HG02884 (cell line): Measurements from ENCODE around the gene GSDMA.

Experiments
- ATAC-seq: cut with Tn5 transposase; IDR thresholded peaks from one replicate; pipeline ENCODE4 v1.9.1; 2021; ENCODE audit warnings: mild to moderate bottlenecking, moderate library complexity; ENCODE audit not compliant: unreplicated experiment

GSDMA gene

DNA sequence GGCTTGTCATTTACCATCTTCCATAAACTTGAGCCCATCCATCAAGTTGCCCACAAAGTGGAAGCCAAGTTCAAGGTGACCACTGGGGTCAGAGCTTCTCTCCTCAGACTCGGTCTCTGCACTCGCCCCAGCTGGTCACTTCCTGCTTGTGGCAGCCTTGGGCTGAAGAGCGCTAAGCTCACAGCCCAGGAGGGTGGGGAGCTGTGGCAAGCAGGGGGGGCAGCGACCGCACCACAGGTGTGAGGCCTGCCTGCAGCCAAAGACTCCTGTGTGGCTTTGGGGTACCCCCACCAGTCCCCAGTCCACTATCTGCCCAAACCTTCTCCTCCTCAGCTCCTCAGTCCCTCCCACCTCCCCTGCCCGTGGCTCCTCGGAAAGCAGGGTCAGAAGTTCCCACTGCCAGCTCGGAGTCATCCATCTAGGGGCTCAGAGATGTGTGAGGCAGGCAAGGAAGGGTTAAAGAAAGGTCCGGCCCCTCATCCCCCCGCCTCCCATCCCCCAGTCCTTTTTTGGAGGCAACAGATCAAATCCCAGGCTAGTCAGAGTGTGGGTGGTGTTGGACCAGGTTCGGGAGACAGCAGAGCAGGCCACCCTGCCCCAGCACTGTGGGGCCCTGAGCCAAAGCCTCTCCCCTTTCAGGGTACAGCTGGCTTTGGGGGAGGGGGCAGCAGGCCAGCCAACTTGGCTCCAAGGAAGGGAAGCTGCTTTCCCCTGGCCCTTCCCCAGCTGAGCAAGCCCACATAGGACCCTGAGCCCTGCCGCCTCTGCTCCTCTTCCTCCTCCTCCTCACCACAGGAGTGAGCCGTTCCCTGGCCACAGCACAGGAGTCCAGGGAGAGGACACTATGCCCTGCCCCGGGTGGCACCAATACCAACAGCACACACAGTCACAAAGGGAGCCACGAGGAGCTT is 55.7 kb downstream of the GSDMA start:
- no peak for ATAC-seq

DNA sequence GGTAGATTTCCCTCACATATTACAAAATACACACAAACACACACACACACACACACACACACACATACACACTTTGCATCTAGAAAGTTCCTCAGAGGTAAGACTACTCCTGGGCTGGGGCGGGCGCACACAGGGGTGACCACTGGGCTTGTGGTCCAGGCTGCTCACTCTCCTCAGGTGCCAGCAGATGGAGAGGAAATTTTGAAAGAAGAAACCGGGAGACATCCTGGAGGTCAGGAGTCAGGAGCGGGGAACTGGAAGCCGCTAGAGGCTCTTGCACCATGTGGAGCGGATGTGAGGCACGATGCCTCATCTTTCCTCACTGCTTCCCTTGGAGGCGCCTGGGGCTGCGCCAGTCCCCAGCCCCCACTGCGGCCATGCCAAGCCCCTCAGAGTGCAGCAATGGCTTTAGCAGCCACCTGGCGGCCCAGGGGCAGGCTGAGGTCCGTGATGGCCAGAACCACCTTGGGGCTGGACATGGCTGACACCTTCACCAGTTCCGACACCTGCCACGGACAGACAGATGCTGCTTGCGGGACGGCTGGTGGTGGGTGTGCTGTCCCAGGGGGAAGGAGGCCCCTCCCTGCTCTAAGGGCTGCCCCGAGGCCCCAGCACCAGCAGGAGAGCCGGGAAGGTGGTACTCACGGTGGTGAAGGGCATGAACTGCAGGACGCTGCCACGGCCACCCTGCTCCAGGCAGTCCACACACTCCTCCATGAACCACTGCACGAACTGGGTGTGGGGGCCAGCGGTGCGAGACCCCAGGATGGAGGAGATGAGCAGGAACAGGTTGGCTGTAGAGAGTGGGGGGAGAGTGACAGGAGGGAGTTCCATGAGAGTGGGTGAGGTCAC is 56.6 kb downstream of the GSDMA start:
- ATAC-seq, result no peak

DNA sequence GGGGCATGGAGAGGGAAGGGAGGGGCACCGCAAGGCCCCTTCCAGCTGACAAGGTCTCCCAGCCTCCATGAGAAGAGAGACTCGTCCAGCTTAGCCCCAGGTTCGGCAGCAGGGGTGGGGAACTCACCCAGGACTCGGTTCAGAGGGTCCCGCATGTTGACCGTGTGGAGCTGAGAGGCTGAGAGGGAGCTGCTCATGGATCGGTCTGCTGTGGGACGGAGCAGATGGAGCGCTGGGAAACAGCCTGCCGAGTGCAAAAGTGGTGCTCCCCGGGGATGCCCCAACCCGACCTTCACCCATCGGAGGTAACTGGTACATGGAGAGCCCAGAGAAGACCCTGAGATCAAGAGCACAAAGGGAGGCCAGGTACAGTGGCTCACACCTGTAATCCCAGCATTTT is 57.3 kb downstream of the GSDMA start:
- no peak for ATAC-seq

DNA sequence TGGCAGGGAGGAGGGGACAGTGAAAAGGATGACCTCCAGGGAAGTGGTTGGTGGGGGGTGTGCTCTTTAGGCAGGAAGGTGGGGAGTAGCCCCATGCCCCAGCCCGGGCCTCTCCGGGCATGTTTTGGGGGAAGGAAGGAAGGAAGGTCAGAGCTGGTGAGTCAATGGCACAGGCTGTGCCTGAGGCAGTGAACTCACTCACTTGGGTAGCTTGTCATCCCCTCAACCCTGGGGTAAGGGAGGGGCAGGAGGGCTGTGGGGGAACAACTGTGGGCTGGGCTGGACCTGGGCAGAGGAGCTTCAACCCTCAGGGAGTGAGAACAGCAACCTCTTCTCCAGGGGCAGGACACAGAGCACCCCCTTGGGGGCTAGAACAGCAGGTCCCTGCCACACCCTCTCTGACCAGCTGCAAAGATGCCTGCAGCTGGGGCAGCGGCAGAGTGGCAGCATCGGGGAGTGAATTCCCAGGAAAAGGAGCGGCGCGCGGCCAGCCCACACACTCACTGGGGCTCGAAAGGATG is 58.7 kb downstream of the GSDMA start:
- no peak for ATAC-seq

DNA sequence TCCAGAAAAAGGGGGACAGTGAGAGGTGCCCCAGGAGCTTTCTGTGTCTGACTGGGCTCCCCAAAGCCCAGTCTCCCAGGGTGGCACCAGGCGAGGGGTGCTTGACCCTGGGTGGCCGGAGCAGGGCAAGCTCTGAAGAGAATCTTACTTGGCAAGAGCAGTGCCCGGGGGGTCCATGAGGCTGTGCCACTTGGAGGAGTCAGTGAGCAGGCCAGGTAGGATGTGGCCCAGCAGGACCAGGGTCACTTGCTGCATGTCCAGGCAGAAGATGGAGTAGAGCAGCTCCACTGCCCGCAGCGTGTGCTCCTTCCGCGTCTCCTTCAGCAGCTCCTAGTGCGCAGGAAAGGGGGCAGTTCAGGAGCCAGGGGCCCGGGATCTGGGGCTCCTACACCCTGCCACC is 59.7 kb downstream of the GSDMA start:
- ATAC-seq, result no peak

DNA sequence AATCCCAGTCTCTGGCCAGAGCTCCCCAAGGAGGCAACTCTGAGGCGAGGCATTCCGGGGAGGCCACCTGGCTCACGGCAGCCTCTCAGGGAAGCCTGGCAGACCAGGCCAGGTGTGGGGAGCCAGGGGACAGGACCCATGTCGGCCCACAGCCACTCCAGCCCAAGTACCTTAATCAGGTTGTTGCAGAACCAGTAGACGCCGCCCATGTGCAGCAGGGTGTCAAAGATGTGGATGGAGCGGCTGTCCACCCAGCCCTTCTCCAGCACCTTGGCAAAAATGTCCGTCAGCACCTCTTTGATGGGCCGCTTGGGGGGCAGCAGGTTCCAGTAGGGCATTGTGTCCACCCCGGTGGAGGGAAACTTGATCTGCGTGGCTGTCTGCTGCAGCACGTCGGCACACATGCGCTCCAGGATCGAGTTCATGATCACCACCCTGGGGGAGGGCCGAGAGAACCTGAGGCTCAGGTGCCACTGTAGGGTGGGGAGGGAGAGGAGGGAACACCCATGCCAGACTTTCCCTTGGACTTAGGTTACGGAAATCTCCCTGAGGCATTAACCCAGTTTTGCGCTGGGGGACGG is 60.2 kb downstream of the GSDMA start:
- no peak for ATAC-seq

DNA sequence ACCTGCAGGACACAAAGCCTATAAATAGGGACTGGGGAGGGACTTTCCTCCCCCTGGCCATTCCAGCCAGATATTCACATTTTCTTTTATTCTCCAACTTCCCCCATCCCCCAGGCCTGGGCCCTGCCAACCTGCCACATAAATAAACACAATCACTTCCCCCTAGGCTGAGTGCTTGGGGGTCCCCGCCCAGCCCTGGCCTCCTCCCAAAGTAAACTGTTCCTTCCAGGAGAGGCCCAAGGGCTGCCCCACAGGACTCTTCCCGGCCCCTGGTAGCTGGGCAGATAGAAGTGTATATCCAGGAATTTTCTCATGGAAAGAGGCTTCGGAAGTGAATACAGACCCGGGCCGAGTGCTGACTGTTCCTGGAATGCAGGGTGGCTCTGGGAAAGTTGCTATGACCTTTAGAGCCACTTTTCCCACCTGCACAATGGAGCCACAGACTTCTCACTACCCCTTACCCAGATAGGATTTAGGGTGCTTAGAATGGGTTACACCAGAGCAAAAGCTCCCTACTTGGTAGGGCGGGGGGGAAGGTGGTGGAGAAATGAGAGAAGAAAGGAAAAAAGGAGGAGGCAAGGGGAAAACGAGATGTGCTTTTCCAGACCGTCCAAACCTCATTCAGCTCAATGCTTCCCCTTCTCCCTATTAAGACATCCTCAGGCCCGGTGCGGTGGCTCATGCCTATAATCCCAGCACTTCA is 60.9 kb downstream of the GSDMA start:
- ATAC-seq, result no peak

DNA sequence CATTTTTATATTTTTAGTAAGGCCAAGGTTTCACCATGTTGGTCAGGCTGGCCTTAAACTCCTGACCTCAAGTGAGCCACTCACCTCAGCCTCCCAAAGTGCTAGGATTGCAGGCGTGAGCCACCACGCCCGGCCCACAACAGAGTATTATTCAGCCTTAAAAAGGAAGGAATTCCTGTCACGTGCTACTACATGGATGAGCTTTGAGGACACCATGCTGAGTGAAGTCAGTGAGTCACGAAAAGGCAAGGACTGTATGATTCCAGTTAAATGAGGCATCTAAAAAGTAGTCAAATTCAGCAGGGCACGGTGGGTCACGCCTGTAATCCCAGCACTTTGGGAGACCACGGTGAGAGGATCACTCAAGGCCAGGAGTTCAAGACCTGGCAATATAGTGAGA is 62.1 kb downstream of the GSDMA start:
- no peak for ATAC-seq

DNA sequence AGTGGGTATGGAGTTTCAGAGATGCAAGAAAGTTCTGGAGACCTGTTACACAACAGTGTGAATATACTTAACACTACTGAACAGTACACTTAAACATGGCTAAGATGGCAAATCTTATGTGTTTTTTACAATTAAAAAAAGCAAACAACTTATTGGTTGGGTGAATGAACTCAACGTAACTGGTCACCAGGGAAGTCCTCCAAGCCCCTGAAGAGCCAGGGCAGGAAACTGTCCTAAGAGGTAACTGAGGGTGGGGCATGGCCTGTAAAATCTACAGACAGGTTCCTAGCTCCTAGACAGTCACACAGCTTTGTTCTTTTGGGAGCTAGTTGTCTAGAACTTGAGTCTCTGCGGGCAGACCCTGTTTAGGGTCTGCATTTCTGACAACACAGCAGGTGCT is 62.8 kb downstream of the GSDMA start:
- ATAC-seq, result no peak

DNA sequence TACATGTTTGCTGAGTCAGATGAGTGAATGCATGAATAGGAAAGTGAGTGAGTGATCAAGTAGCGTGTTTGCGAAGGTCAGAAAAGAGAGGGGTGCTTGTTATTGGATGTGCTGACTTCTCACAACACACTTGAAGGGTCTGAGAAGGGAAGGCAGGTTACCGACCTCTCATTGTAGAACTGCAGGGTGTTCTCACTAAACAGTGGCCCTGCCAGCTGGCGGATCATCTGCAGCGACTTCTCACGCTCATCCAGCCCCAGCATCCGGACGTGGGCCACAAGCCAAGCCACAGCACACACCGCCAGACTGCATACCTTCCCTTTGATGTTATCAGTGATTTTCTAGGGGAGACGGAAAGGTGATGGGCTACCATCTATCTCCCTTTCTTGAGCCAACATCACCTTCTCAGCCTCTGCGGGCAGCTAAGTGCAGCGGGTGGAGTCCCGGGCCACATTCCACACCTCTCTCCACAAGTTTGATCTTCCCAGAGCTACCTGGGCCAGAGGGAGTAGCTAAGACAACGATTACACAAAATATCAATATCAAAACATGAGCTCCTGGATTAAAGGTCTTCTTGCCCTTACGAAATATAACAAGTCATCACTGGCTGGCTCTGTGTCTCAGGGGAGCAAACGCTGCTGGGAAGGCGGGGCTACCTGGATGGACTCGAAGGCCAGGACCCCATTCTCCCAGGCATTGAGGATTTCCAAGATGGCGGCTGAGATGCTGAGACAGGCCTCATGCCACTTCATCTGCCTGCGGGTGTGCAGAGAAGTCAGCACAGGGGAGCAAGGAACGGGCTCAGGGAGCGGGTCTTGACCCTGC is 63.4 kb downstream of the GSDMA start:
- ATAC-seq, result no peak

DNA sequence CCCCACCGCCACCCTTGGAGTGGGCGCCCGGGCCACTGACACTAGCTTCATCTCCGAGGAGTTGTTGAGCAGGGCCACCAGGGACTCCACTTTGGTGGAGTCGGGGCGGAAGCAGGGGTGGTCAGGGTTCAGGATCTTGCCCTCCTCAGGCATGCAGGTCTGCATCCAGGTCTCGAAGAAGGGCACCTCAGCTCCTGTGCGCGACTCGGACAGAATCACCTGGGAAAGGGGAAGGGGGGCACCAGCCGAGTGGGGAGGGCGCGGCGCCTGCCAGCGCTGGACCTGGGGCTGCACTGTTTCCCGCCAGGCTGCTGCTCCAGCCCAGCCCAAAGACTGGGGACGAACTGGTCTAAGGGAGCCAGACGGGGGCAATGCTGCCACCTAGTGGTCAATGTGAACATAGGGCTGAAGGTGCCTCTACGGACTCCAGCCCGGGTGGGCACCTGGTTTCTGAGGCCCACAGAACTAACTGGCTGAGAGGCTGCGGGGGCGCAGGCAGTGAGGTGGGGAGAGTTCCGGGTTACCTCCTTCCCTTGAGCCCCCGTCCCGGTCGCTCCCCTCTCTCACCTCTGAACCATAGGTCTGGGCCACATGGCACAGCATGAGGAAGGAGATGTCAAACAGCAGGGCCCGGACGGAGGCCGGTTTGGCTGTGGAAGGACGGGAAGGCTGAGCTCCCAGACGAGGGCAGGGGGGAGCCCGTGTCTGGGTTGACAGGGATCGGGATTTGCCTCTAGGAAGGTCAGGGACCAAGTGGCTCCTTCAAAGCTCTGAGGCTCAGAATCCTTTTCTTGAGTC is 64.2 kb downstream of the GSDMA start:
- no peak for ATAC-seq
